HG03280 (cell line): ENCODE results near the gene MET.

ENCODE experiments used
- ATAC-seq: cut with Tn5 transposase; IDR thresholded peaks from one replicate; pipeline ENCODE4 v1.9.1; 2021; ENCODE audit warnings: mild to moderate bottlenecking, moderate library complexity; ENCODE audit not compliant: unreplicated experiment

The MET gene

DNA sequence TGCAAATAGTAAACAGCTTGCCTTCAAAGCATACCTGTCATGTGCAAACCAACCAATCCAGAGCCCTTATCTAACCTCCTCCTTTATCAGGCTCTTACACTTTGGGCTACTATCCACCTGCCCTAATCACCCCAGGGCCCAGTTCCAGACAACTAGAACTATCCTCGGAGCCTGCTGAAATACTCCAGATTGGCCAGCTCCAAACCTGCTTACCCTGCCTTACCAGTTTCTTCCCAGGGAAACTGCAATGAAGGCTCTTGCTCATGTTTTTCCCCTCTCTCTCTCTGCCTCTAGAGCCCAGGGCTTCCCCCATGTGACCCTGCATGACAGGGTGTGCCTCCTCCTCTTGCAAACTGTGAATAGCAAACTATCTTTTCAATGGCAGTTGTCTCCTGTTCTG, 109.0 kb downstream of the MET start:
- ATAC-seq: no peak

DNA sequence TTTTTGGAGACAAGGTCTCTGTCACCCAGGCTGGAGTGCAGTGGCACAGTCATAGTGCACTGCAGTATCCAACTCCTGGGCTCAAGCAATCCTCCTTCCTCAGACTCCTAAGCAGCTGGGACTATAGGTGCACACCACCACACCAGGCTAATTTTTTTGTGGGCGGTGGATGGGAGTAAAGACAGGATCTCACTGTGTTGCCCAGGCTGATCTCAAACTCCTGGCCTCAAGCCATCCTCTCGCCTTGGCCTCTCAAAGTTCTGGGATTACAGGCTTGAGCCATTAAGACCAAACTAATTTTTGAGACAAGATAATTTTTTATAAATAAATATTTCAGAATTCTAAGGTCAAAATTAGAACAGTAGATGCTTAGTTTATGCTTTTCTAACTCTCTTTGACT, 109.6 kb downstream of the MET start:
- ATAC-seq: no peak

DNA sequence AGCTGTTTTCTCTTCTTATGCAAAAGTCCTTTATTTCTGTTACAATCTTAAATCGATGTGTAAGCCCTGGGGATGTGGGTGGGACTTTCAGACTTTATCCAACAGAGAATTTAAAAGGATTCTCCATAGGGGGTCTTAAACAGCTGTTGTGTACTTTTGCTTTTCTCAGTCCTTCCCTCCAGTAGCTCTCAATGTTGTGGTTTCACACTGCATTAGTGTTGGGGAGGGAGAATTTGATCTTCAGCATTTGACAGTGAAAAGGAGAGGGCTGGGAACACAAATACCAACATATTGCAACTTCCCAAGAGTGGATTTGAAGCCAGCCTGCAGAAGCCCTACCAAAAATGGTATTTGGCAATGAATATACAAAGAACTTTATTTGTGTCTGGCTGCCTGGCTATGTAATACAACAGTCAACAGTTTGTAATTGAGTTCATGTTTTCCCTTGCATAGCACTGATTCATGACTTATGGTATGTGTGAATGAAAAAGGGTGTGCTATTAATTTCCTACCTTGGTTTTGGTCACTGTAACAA, 110.2 kb downstream of the MET start:
- no peak for ATAC-seq

DNA sequence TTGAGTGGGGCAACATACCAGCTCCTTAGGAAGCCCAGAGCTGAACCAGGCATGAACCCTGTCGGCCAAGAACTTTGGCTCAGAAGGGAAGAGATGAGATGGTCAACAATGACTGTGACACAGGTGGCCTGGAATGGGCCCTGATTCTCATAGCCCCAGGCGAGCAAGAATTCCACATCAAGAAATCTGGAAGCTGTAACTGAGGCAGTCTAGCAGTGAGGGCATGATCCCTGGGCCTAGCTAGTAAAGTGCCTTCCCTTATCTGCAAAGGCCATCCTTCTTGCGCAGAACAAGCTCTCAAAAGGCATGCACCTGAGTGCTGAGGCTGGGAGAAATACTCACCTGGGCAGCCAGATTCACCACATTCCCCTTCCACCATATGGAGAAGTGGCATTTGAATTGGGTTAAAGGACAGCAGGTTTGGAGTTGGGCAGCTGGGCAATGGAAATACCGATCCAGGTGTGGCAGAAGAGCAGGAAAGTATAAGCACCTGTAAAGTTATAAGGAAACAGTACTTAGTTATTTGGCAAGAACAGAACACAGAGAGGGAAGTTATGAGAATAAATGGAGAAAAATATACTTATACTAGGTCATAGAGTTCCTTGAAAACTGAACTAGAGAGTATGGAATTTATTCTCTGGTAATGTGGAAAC, 111.8 kb downstream of the MET start:
- ATAC-seq: no peak

DNA sequence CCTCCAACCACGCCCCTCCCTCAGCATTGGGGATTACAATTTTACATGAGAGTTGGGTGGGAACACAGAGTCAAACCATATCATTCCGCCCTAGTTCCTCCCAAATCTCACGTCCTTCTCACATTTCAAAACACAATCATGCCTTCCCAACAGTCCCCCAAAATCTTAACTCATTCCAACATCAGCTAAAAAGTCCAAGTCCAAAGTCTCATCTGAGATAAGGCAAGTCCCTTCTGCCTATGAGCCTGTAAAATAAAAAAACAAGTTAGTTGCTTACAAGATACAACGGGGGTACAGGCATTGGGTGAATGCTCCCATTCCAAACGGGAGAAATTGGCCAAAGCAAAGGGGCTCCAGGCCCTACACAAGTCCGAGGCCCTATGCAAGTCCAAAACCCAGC, 112.7 kb downstream of the MET start:
- ATAC-seq: no peak

DNA sequence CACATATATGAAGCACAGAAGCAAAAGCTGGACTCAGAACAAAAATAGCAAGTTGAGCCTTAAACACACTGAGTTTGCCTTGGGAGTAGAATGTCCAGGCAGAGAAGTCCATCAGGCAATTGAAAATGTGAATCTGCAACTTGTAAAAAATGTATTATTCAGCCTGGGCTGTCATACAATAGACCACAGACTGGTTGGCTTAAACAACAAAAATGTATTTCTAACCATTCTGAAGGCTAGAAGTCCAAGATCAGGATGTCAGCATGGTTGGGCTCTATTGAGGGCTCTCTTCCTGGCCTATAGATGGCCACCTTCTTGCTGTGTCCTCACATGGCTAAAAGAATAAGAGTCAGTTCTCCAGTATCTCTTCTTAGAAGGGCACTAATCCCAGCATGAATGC, 113.8 kb downstream of the MET start:
- ATAC-seq: no peak

DNA sequence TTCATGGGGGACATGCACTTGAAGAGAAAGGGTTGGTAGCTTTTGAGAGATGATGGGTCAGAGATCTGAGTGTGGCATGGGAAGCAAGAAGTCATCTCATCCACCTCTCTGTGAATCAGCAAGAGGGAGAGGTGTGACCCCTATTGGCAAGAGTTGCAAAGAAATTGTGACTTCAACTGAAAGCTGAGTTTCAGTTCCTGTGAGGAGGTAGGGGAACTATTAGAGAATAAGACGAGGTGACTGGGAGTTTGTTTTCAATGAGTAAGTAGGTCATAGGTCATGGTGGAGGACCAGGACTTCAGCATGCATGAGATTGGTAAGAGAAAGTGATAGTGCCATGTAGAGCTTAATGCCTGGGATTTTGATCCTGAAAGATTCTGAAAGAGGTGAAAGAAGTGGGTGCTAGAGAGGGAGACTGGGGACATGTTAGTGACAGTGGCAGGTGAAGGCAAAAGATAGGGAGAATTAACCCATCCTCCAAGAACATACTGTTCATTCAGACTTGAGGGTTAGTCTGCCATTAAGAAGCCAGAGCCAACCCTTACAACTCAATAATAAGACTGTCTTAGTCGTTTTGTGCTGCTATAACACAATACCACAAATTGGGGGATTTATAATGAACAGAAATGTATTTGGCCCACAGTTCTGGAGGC, 114.9 kb downstream of the MET start:
- peak; percentile 99 for ATAC-seq

DNA sequence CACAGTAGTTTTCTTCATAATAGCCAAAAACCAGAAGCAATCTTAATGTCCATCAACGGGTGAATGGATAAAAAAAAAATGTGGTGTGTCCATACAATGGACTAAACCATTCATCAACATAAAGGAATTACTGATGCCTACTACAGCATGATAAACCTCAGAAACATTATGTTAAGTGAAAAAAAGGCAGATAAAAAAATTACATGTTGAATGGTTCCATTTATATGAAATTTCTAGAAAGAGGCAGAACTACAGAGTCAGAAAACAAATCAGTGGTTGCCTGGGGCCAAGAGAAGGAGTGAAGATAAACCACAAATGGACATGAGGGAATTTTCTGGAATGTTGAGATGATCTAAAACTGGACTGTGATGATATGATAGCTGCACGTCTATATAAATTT, 115.9 kb downstream of the MET start:
- ATAC-seq: no peak

DNA sequence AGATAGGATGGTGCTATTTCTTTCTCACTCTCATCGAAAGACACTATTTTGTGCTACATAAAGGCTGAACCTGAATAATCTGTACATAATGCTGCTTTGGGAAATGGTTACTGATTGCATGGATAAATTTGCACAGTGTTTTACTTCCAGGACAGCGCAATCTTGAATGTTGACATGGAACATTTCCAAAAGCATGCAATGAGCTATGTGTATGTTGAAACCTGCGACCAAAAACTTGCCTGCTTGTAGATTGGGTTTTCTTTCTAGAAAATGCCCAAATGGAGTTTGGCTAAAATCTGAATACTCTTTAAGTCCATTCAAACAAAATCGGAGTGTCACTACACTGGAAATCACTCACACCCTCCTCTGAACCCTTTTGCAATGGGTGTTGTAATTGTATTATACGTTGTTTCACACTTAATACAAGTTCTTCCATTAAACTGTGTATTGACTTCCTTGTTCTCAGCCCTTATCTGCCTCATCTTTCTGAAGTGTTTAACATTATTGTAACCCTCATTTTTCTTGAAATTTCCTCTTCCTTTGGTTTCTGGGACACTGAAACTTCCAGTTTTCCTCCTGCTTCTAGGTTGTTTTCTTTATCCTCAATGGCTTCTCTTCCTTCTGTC, 116.7 kb downstream of the MET start:
- no peak for ATAC-seq

DNA sequence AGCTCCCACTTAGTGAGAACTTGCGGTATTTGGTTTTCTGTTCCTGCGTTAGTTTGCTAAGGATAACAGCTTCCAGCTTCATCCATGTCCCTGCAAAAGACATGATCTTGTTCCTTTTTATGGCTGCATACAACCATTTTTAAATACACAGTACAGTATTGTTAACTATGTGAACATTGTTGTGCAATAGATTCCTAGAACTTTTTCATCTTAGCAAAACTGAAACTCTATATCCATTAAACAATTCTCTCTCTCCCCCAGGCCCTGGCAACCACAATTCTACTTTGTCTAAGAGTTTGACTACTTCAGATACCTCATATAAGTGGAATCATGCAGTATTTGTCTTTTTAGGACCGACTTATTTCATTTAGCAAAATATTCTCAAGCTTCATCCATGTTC, 118.0 kb downstream of the MET start:
- no peak for ATAC-seq

DNA sequence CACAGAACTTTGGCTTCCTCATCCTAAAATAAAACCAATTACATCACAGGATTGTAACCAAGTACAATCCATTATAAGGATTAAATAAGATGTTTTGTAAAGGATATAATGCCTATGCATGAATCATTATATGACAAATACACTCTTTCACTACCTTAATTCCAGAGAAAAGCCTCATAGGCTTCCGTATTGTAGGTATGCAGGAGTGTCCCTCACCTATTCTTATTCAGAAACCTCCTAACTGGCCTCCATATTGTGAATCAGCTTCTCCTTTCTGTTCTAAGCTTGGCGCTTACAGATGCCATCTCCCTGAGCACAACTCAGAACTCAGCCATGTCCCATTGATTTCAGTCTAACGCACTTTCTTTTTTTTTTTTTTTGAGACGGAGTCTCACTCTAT, 120.8 kb downstream of the MET start:
- no peak for ATAC-seq

DNA sequence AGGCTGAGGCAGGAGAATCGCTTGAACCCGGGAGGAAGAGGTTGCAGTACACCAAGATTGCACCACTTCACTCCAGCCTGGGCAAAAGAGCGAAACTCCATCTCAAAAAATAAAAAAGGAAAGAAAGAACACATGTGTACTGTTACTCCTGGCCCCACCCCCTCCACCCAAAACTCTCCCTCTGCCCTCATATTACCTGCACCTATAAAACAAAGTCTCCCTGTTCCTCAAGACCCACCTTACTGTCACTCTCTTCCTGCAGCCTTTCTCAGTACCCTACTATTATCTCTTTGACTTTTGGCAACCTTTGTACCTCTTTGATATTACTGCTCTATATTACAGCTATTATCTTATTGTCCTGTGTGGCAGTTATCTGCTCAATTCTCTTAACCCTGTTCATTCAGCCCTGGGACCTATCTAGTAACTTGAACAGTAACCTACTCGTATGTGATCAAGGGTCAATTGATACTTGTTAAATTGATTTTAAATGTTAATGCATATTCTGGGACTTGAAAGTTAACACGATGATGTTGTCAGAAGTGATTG, 121.9 kb downstream of the MET start:
- no peak for ATAC-seq

DNA sequence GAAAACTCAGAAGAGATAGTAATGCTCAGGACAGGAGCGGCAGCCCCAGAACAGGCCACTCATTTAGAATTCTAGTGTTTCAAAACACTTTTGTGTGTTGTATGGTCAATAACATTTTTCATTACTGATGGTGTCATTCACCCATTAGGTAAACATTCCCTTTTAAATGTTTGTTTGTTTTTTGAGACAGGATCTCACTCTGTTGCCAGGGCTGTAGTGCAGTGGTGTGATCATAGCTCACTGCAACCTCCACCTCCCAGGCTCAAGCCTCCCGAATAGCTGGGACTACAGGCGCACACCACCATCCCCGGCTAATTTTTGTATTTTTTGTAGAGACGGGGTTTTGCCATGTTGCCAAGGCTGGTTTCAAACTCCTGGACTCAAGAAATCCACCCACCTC, 124.5 kb downstream of the MET start:
- no peak for ATAC-seq

DNA sequence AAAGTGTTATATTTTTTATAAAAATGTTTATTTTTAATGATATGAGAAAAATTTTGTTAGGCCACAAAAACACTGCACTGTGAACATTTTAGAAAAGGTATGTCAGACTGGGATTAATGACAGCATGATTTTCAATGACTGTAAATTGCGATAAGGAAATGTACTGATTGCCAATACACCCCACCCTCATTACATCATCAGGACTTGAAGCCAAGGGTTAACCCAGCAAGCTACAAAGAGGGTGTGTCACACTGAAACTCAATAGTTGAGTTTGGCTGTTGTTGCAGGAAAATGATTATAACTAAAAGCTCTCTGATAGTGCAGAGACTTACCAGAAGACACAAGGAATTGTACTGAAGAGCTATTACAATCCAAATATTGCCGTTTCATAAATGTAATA, 125.6 kb downstream of the MET start:
- no peak for ATAC-seq

DNA sequence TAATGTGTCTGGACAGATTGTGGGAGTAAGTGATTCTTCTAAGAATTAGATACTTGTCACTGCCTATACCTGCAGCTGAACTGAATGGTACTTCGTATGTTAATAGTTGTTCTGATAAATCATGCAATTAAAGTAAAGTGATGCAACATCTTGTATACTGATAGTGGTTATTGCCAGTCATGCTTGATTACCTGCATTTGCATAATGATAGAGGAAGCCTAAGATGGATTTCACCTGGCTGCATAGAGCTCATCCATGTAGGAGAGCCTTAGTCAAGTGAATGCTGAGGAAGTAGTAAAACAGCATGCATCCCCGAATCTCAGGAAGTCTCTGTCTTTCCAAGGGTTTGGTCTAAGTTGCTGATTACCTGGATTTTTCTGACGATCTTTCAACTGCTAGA, 126.2 kb downstream of the MET start:
- ATAC-seq: no peak

DNA sequence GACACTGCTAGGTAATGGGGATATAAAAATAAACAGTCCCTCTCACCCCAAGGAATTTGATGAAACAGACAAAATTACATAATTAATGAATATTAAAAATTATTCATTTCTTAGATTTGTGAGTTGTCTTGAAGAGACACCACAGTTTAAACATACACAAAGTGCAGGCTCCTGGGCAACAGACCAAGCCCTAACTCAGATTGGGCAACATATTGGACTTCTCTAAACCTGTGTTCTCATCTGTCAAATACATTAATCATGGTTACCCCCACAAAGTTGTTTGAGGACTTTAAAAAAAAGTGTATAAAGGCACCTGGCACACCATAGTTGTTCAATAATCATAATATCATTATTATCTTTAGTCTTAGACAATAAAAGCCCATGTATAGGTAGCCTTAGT, 127.9 kb downstream of the MET start:
- ATAC-seq: no peak

DNA sequence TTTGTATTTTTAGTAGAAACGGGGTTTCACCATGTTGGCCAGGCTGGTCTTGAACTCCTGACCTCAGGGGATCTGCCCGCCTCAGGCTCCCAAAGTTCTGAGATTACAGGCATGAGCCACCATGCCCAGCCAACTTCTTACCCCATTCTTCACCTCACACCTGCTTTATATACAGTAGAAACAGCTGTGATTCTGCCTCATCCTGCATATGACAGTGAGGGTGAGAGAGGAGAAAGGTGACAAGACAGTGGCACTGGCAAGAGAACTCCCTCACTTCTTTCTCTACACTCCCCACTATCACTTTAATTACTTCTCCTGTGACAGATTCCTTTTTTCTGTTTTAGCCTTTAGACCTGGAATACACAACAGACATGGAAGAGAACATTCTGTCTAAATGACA, 128.6 kb downstream of the MET start:
- no peak for ATAC-seq

DNA sequence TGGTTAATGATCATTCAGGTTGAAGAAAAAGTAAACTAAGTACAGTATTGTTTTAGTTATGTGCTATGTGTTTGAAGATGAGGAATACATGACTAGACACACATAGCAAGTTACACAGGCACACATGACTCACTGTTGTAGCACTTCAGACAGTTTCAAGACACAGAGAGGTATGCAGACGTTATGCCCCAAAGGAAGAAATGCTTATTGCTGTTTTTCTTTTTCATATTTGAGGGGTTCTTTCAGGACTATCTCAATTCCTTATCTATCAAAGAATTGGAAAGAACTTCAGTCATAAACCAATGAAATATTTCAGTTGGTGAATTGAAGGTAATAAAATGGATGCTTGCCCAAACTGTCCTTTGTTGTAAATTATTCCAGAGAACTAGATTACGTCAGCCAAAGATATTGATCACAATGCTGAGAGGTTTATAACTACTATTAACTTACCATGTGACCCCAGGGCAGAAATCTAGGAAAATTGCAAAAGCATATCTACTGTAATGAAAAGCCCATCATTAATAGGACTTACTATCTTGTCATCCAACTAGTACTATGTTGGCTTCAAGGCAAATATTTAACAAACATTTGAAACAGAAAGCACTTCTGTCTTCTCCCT, 129.2 kb downstream of the MET start:
- ATAC-seq: no peak

DNA sequence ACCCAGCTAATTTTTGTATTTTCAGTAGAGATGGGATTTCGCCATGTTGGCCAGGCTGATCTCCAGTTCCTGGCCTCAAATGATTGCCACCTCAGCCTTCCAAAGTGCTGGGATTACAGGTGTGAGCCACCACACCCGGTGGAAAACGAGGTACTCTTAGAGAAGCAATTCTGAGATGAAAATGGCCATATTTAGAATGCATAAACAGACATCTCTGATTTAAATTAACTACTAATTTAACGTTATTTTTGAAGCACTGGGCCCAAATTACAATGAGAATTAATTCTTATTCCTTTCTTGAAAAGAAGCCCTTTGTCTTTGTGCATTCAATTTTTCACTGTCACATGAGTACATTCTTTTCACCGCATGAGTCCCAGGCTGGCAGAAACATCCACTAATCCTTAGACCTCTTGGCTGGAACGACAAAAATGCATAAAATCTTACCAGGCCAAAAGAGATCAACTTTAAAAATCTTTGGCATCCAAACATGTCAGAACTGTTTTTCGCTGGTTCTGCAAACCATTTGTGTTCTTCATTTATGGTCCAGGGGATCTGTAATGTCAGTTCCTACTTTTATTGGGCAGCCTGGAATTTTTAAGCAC, 130.2 kb downstream of the MET start:
- ATAC-seq: no peak

DNA sequence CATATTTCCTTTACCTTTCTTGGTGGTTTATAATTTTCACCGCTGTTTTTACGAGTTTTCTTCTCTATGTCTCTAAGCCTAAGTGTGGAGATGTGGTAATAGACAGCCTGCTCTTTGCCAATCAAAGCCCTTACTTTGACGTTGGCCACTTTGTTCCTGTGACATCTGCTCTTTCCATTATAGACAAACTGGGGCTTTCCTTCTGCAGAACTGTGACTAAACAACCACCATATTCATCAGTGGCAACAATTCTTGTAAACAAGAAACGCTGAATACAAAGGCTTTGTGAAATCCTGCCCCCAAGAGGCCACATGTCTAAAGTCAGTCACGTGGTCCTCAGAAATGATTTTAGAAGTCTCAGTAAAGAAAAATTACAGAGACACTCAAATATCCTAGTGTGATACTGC, 130.8 kb downstream of the MET start:
- peak; percentile 86 for ATAC-seq

DNA sequence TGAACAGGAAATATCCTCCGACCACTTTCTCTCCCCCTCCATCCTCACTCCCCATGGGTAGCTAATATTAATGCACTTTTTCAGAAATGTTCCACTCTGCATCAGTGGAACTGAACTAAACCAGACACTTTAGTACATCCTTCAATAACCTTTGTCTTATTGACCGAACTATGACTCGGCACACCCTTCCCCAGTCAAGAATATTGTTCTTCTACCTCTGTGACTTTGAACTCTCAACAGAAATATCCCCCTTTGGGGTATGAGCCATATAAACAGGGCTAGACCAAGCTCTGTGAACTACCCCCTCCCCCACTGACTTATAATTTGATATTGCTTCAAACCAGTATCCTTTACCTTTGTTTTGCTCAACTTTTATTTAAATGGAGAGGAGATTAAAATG, 132.5 kb downstream of the MET start:
- no peak for ATAC-seq
